CD4-positive, alpha-beta T cell treated with Interleukin-2 at 100 ng/mL for 4 hours (primary cell): ENCODE data around the gene KRTAP10-2.

ENCODE experiments used
- DNase-seq: peaks from one replicate; pipeline ENCODE4 v3.0.0-alpha.2; 2020; ENCODE audit warnings: low spot score

KRTAP10-2 gene

GRCh38 chr21:44525391-44526095 lies 25.8 kb downstream of the KRTAP10-2 start:
- DNase-seq, result no peak

- DNase-seq, result no peak
Observed at GRCh38 chr21:44524414-44525371, 26.6 kb downstream of the KRTAP10-2 start.

- no peak for DNase-seq
Observed at GRCh38 chr21:44523567-44524413, 27.5 kb downstream of the KRTAP10-2 start.

- no peak for DNase-seq
Observed at GRCh38 chr21:44522753-44523204, 28.5 kb downstream of the KRTAP10-2 start.

GRCh38 chr21:44521928-44522752 lies 29.2 kb downstream of the KRTAP10-2 start:
- DNase-seq, result no peak

- no peak for DNase-seq
Observed at GRCh38 chr21:44521301-44521927, 29.9 kb downstream of the KRTAP10-2 start.

- no peak for DNase-seq
Observed at GRCh38 chr21:44520326-44521300, 30.7 kb downstream of the KRTAP10-2 start.

- DNase-seq, result no peak
Observed at GRCh38 chr21:44519346-44520325, 31.7 kb downstream of the KRTAP10-2 start.

- DNase-seq, result no peak
Observed at GRCh38 chr21:44518686-44519085, 32.6 kb downstream of the KRTAP10-2 start.

- DNase-seq, result no peak
Observed at GRCh38 chr21:44517175-44517899, 34.0 kb downstream of the KRTAP10-2 start.

GRCh38 chr21:44516828-44517174 lies 34.5 kb downstream of the KRTAP10-2 start:
- no peak for DNase-seq

- DNase-seq, result no peak
Observed at GRCh38 chr21:44516342-44516741, 35.0 kb downstream of the KRTAP10-2 start.

GRCh38 chr21:44515359-44516165 lies 35.7 kb downstream of the KRTAP10-2 start:
- DNase-seq, result no peak

GRCh38 chr21:44514746-44515358 lies 36.5 kb downstream of the KRTAP10-2 start:
- DNase-seq, result no peak

GRCh38 chr21:44514218-44514520 lies 37.1 kb downstream of the KRTAP10-2 start:
- no peak for DNase-seq

- DNase-seq, result no peak
Observed at GRCh38 chr21:44513389-44514217, 37.7 kb downstream of the KRTAP10-2 start.
